NCI-H226 (cell line): ENCODE measurements around the gene SDE2.
"Not testable (repeated sequence)": the region's sequence is repeated elsewhere in the genome, so short reads cannot be mapped to it uniquely, and the experiment has no call there.

Experiments used
- DNase-seq: peaks from one replicate; pipeline ENCODE4 v3.0.0-alpha.2; 2015

Gene SDE2

DNA sequence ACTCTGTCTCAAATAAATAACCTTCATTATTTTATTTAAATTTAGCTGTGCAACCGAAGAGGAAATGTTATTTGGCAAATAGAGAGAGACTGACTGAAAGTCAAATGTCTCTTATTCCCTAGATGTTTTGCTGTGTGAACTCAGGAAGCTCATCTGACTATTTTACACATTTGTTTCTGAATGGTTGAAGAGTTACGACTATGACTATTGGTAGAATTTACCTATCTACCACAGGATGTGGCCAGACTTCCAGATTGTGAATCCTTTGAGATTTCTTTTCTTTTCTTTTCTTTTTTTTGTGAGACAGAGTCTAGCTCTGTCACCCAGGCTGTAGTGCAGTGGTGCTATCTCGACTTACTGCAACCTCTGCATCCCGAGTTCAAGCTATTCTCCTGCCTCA, 5.3 kb upstream of the SDE2 start:
- DNase-seq, result no peak

DNA sequence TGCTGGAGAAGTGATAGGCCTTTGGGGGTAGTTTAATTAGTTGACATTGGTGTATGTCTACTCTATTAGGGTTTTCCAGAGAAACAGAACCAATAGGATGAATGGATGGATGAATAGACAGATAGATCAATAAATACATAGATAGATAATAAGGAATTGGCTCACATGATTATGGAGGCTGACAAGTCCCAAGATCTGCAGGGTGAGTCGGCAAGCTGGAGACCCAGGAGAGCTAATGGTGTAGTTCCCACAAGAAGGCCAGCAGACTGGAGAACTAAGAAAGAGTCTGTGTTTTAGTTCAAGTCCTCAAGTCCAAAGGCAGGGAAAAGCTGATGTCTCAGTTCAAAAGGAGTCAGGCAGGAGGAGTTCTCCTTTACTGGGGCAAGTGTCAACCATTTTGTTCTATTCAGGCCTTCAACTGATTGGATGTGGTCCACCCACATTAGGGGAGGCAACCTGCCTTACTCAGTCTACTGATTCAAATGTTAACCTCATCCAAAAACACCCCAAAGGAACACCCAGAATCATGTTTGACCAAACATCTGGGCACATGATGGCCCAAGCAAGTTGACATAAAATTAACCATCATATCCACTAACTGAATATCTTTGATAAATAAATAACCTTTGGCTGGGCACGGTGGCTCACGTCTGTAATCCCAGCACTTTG, 4.5 kb upstream of the SDE2 start:
- DNase-seq, result no peak

GRCh38 chr1:226002667-226003501, 3.7 kb upstream of the SDE2 start:
- peak; percentile 50 for DNase-seq

DNA sequence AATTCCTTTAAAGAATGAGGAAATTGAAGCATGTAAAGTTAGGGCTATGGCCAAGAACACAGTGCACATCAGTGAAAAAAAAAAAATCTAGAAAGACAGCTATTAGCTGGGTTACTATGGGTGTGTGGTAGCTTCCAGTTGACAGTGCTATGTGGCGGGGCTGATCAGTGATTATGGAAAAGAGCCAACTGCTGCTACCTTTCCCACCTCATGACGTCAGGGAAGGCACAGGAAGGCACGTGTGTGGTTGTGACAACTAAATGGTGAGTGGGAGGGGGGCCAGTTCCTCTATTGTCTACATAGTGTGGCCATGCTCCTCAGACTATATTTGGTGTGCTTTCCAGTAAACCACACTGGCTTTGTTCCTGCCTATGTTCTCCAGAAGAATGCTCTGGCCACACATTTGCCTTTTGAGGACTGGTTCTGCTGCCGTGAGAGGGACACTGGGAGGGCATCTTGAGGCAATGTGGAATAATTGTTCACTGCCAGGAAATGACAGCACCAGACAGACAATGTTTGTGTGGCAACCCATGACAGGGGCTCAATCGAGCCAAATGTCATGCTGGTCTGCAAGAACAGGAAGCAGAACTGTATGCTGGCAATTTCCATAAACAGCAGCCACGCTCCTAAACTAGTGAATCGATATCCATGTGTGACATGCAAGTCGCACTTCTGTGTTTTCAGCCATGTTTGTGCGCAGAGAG, 3.0 kb upstream of the SDE2 start:
- DNase-seq, result no peak

GRCh38 chr1:226001088-226001487, 1.9 kb upstream of the SDE2 start:
- DNase-seq, result no peak

GRCh38 chr1:226000493-226001081, 1.4 kb upstream of the SDE2 start:
- not testable (repeated sequence) for DNase-seq

GRCh38 chr1:225999912-226000337, 782 bp upstream of the SDE2 start:
- DNase-seq, result no peak

- no peak for DNase-seq
Measured at GRCh38 chr1:225998560-225999226, 450 bp downstream of the SDE2 start.

DNA sequence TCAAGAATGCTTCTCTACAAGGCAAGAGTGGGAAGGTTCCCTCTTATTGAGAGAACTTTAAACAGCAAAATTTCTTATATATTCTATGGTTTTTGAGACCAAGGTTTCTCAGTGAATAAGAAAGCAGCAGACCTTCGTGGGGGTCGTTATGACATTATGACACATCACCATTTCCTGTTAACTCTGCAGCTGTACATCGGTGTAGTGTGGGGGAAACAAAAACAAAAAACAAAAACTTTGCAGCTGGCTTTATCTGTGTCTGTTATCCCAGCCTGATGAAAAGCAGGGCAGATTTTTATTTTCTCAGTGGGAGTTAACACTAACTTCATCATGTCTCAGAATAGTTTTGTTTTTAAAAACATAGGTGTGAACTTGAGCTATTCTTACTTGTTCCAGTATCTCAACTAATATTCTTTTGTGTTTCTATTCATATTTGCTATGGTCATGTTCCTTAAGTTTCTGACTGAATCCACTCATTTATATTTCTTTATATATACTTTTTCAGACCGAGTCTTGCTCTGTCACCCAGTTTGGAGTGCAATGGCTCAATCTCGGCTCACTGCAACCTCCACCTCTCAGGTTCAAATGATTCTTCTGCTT, 2.1 kb downstream of the SDE2 start:
- DNase-seq, result no peak

- DNase-seq, result no peak
Measured at GRCh38 chr1:225995919-225996864, 3.0 kb downstream of the SDE2 start.

GRCh38 chr1:225990705-225991464, 8.3 kb downstream of the SDE2 start:
- no peak for DNase-seq

DNA sequence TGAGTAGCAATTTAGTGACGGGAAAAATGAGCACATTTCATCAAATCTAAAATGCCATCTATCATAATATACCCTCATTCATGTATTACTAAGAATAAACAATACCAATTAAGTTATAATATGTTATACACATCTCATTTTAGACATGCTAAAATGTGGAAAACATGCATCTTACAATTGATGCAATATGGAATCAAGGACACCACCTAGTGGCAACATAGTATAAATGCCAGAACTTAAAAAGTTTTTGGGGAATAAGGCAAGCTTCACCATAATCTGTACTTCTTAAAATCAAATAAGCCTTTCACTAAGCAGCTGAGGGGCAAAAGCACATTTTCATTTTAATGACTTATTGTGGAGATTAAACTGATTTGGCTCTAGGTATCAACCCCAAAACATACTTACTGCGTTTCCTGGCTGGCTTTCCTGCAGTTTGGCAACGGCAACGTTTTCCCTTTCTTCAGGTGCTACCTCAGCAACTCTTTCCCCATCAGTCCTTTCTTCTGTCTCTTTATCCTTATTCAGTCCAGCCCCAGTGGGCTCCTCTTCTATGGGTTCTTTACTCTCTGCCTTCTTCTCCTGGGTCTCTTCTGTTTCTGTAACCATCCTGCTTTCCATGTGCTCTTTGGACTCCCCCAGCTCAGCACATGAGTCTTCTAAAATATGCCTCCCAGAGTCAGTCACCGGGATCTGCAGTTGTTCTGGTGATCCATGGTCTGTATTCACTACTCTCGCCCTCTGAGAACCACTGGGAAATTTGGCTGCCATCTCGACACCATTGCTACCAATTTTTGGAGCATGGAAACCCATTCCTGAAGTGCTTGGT, 11.4 kb downstream of the SDE2 start:
- DNase-seq, result no peak

- DNase-seq, result no peak
Measured at GRCh38 chr1:225981714-225982113, 17.4 kb downstream of the SDE2 start.

GRCh38 chr1:225980005-225980836, 18.9 kb downstream of the SDE2 start:
- no peak for DNase-seq

DNA sequence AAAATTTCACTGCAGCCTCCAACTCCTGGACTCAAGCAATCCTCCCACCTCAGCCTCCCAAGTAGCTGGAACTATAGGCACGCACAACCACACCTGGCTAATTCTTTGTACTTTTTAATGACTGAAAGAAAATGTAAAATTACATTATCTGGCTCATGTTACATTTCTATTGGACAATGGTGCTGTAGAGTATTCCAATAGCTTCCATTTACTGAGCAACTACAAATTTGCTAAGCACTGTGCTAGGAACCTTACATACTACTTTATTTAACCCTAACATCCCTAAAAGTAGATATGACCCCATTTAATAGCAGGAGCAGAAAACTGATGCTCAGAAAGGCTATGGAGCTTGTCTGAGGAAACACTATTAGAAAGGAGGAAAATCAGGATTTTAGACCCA, 19.7 kb downstream of the SDE2 start:
- no peak for DNase-seq

DNA sequence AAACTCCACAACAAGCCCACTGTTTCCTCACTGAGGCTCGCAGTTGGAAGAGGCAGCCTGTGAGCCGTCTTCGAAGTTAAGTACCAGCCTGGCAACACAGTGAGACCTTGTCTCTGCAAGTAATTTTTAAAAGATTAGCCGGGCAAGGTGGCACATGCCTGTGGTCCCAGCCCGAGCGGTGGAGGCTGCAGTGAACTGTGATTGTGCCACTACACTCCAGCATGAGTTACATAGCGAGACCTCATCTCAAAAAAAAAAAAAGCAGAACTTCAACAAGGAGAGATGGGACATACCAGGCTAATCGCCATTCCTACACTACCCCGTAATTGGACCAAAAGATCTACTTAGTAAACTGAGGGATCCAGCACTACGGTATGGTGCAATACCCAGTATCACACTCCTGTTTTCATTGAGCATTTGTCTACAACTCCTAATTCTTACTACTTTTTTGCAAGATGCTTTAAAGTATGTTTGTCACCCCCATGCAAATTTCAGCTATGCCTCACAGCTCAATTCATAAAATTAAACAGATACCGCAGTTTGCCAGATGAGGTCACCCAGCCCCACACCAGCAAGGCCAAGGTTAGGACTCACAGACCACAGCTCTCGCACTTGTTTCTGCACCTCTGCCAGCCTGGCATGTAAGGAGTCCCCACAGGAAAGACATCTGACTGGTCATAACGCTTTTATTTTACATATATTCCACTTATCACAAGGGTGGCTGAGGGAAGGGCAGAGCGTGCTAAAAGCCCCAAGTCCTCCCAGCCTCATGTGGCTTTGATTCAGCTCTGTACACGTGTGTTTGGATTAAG, 21.0 kb downstream of the SDE2 start:
- DNase-seq, result no peak

GRCh38 chr1:225975146-225975545, 24.0 kb downstream of the SDE2 start:
- DNase-seq, result not testable (repeated sequence)

- DNase-seq, result no peak
Measured at GRCh38 chr1:225974454-225974853, 24.7 kb downstream of the SDE2 start.
